Measurements from ENCODE around the gene SH3BP4.

Gene SH3BP4

GRCh38 chr2:235066490-235066889 is 114.7 kb downstream of the SH3BP4 start:
- DNase-seq, result no peak

GRCh38 chr2:235066895-235067294 is 115.1 kb downstream of the SH3BP4 start:
- no peak for DNase-seq

- no peak for DNase-seq
Observed at GRCh38 chr2:235068701-235069100, 116.9 kb downstream of the SH3BP4 start.

DNA sequence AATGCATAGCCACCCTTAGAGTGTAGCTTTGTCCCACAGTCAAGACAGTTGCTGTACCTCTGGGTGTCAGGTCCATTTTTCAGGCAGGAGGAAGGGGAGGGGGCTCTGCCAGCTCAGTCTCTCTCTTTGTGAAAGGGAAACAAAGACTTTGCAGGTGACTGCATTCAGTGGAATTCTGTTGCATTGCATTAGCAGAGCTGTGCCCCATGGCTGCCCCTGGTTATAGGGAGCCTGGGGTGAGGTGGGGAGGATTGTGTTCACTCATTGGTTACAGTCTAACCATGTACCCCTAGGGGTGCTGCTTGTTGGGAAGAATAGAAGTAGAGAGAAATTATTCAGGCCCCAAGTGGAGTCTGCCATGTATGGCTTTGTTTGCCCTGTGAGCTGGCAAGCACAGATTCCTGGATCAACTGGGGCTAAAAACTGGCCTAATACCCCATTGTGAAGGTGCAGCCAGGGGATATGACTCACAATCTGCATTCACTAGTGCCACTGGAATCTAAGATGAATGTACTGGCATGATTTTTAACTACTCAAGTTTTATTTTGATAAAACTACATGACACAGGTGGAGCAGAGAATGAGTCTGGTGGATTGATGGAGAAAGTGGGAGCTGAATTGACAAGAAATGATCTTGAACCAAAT is 118.4 kb downstream of the SH3BP4 start:
- DNase-seq, result no peak

DNA sequence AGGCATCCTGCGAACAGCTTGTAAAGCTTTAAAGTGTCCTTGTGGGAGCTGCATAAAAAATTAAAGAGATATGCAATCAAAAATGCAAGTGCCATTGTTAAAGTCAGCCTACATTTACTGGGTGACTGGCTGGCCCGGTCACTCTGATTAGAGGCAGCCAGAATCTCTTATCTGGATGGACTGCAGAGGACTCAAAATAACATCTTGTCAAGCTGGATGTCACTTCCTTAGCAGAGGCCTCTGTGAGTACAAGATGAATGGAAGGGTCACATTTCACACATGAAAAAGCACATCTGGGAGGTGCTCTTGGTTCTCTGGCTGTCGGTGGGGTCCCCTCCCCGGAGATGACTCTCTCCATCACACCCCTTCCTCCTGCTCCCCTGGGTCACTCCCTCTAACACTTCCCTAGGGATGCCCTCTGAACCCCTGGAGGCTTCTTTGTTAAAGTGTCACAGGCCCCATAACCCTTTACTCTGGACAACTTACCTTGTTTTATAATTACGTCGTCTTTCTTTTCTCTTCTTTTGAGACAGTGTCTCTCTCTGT is 122.1 kb downstream of the SH3BP4 start:
- no peak for DNase-seq

DNA sequence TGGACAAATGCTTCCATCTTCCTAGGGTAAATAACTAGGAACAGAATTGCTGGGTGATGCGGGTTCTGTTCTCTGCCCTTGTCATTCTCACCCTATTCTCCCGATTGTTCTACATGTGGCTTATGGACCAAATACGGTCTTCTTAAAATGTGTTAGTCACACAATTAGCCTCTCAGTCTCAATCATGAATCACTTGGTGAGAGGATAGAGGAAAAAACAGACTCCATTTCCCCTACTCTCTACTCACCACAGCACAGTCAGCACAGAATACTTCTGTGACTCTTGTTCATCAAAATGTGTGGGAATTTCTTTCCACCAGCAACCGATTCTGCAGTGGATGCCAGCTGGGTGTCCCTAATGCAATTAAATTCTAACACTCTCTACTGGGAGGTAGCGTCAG is 125.2 kb downstream of the SH3BP4 start:
- DNase-seq, result no peak

DNA sequence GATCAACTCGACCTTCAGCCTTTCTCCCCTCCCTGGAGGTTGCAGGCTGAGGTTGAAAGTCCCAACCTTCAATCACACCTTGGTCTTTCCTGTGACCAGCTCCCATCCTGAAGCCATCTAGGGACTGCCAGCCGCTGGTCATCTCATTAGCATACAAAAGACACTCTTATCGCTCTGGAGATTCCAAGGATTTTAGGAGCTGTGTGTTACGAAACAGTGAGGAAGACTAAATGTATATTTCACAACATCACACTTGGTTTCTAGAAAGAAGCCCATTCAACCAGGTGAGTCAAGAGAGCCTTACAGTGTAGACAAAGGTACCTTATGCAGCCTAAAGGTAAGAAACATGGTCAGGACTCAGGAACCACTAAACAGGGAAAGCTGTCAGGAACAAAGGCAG is 126.4 kb downstream of the SH3BP4 start:
- DNase-seq, result no peak

DNA sequence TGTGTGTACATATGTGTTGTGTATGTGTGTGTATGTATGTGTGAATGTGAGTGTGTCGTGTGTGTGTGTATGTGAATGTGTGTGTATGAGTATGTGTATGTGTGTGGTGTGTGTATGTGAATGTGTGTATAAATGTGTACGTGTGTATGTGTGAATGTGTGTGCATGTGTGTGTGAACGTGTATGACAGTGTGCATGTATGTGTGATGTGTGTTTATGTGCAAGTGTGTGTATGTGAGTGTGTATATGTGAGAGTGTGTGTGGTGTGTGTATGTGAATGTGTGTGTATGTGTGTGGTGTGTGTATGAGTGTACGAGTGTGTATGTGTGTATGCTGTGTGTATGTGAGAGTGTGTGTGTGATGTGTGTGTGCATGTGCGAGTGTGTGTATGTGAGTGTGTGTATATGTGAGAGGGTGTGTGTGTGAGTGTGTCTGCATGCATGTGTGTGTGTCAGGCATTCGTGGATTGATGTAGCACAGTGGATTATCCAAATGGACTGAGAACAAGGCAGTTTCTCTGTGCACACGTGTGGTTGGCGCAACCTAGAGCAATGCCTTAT is 127.2 kb downstream of the SH3BP4 start:
- no peak for DNase-seq

DNA sequence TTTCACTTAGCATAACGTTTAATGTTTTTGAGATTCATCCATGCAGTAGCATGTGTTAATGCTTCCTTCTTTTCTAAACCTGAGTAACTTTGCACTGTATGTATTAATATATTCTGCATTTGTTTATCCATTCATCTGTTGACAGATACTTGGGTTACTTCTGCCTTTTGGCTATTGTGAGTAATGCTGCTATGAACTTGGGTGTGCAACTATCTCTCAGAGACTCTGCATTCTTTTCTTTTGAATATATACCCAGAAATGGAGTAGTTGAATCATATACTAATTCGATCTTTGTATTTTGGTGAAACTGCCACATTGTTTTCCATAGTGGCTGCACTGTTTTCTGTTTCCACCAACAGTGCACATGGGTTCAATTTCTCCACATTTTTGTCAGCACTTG is 128.3 kb downstream of the SH3BP4 start:
- no peak for DNase-seq

GRCh38 chr2:235082578-235083338 is 130.9 kb downstream of the SH3BP4 start:
- DNase-seq, result no peak

- no peak for DNase-seq
Observed at GRCh38 chr2:235083822-235084221, 132.0 kb downstream of the SH3BP4 start.

DNA sequence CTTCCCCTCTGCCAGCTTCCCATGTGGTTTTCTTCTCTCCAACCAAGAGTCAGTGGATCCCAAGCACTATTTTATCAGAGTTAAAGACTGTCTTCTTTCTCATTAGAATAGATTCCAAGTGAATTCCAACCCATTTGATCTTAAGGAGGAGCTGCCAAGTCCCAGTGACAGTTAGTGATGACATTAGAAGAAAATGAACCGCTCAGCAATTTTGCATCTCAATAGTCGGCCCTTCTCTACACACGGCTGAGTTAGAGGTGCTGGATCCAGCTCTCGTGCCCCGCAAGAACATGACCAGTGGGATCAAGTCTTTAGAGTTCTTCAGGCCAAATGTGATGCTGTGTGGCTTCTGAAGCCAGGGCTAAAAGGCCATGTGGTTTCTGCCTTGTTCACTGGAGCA is 132.6 kb downstream of the SH3BP4 start:
- DNase-seq, result no peak

- DNase-seq, result no peak
Observed at GRCh38 chr2:235085476-235085875, 133.7 kb downstream of the SH3BP4 start.

- DNase-seq, result no peak
Observed at GRCh38 chr2:235086481-235087184, 134.8 kb downstream of the SH3BP4 start.

DNA sequence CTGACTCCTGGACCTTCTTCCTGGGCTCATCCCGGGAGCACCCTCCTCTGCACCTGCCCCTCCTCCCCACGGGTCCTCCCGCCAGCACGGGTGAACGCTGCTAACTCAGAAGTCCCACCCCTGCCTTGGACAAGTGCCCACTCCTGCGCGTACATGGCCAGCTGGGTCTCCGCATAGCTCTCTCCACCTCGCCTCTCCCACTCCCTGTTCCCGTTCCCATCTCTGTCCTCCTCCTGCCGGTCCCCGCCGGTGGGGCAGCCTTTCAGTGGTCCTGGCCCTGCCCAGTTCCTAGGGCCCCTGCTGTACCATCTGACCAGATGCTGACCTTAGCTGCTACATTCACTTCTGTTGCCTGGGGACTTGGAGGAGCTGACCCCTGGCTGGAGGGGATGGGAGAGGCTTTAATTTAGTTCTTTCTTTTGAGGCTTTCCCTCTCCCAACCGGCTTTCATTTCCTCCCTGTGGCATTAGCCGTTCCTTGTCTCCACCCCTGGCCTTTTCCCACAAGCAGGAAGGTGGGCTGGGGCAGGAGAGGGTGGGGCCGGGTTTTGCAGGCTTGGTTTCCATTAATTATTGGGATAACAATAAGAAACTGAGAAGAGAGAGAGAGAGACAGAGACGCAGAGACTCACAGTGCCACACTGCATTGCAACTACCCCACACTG is 136.1 kb downstream of the SH3BP4 start:
- no peak for DNase-seq

GRCh38 chr2:235088496-235088921 is 136.7 kb downstream of the SH3BP4 start:
- DNase-seq, result no peak

DNA sequence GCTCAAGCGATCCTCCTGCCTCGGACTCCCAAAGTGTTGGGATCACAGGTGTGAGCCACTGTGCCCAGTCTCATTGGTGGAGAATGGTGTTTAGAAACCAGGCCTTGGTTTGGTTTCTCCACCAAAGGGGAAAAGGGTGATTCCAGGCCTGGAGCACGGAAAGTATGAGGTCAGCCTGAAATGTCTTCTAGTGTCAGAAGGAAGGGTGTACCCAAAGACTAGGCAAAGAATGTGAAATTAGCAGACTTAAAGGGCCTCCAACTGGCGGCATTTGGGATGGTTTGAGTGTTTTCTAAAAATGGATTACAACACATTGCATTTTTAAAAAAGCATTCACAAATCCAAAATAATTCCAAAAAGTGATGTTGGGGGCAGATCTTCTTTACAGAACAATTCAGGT is 139.6 kb downstream of the SH3BP4 start:
- DNase-seq, result no peak

DNA sequence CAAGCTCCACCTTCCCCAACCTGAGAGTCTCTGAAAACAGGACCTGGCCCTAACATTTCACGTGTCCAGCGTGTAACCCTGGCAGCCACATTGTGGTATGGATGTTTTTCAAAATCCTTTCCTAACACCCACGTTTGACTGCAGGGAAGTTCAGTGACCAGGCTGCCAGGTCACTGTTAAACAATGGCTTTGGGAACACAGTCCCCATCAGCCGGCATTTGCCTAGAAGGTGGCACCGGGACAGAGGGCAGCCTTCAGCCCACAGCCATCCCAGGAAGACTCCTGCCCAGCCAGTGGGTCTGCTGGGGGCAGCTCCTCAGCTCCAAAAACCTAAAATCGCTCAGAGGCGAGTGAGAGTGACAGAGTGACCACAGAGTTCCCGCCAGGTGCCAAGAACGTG is 140.2 kb downstream of the SH3BP4 start:
- no peak for DNase-seq

- DNase-seq, result no peak
Observed at GRCh38 chr2:235092433-235093223, 140.8 kb downstream of the SH3BP4 start.

- no peak for DNase-seq
Observed at GRCh38 chr2:235094457-235094856, 142.6 kb downstream of the SH3BP4 start.

GRCh38 chr2:235095569-235095968 is 143.8 kb downstream of the SH3BP4 start:
- DNase-seq, result no peak

DNA sequence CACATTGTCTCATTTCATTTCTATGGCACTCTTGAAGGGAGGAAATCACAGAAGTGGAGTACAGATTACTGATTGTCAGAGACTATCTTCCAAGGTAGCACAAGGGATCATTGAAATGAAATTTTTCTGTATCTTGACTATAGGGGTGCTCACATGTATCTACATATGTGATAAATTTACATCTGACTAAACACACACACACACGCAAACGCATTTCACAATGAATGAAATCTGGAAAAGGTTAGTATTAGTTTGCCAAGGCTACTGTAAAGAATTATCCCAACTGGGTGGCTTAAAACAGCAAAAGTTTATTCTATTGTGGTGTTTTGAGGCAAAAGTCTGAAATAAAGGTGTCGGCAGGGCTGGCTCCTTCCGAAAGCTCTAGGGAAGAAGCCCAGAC is 144.6 kb downstream of the SH3BP4 start:
- no peak for DNase-seq
